HepG2 (cell line): Measurements from ENCODE around the gene ADGRG1. TPM values are rescaled to one million over a fixed set of nuclear protein-coding genes. Genes with fewer than 3 reads are reported as not detected.

Experiments
- ATAC-seq: fragments of 200-7000 bp; cut with Tn5 transposase; 3 replicates; pipeline ENCODE4 v1.9.1; 2020; ENCODE audit warnings: mild to moderate bottlenecking, moderate library complexity
- BruUV-seq: library from RNA; stranded (reverse); fragments of 400-500 nt; replicated peaks from 2 replicates; lab custom pipeline; 2021; lab: Mats Ljungman, UMichigan
- CTCF ChIA-PET: fragments of 300-600 bp; formaldehyde crosslinking; extraction: SDS; loops from one replicate; lab custom pipeline; 2021; ENCODE audit warnings: low total read pairs, inconsistent platforms, low intra/inter-chr PET ratio; lab: Yijun Ruan, JAX
- POLR2A ChIA-PET: fragments of 350-600 bp; sonication (Branson Sonifier 250); formaldehyde crosslinking; loops from one replicate; lab custom pipeline; 2020; ENCODE audit warnings: antibody characterized with exemption, inconsistent platforms; lab: Yijun Ruan, JAX
- DNase-seq: peaks from one replicate; pipeline ENCODE4 v3.0.0-alpha.2; 2015; ENCODE audit warnings: low spot score
- FAIRE-seq: peaks from 3 replicates; lab custom pipeline; 2011; peaks lifted over from hg19 to GRCh38; lab: Jason Lieb, UNC
- H2AFZ ChIP-seq: one replicate; pipeline ENCODE4 v1.6.1; 2011; ENCODE audit warnings: low read length, inconsistent platforms
- H3K27ac ChIP-seq: fragments of 300-600 bp; 3 replicates; pipeline ENCODE4 v1.8.0; 2011; ENCODE audit warnings: mixed run types, mild to moderate bottlenecking, mixed read lengths, low read length, inconsistent platforms; ENCODE audit not compliant: insufficient read depth; ENCODE audit errors: extremely low read length
- H3K27me3 ChIP-seq, 2 experiments: fragments of 200-600 bp in 1 of 2; 2 replicates in 1 of 2; 3 replicates in 1 of 2; pipeline versions ENCODE4 v1.6.0 to v1.8.0; 2011; ENCODE audit warnings: low read length in 2 of 2, mild to moderate bottlenecking in 2 of 2, moderate library complexity in 2 of 2, inconsistent platforms in 1 of 2; ENCODE audit not compliant: insufficient read depth in 2 of 2, control insufficient read depth in 1 of 2
- H3K36me3 ChIP-seq, 2 experiments: fragments of 200-600 bp in 1 of 2; replicated peaks in 1 of 2; 2 replicates in 1 of 2; 3 replicates in 1 of 2; pipeline versions ENCODE4 v1.5.1 to v1.8.0; 2011; ENCODE audit warnings: low read length in 2 of 2, inconsistent platforms in 1 of 2; ENCODE audit not compliant: insufficient read depth in 2 of 2, control insufficient read depth in 1 of 2
- H3K4me1 ChIP-seq: 2 replicates; pipeline ENCODE4 v1.5.1; 2012; ENCODE audit warnings: low read length, inconsistent platforms; ENCODE audit not compliant: insufficient read depth
- H3K4me2 ChIP-seq: 2 replicates; pipeline ENCODE4 v1.6.0; 2011; ENCODE audit warnings: low read depth, low read length, inconsistent platforms
- H3K4me3 ChIP-seq, 3 experiments: fragments of 200-600 bp in 1 of 3; sonication (generic), shearing (Covaris generic) in 1 of 3; replicated peaks in 1 of 3; 2 replicates each; pipeline ENCODE4 v1.5.1; 2011 to 2016; ENCODE audit warnings: low read length in 3 of 3, inconsistent platforms in 2 of 3, low read depth in 2 of 3, mild to moderate bottlenecking in 2 of 3, control low read depth in 1 of 3, mixed read lengths in 1 of 3; ENCODE audit not compliant: insufficient read depth in 1 of 3
- H3K79me2 ChIP-seq: one replicate; pipeline ENCODE4 v1.6.1; 2011; ENCODE audit warnings: low read length, inconsistent platforms; ENCODE audit not compliant: insufficient read depth
- H3K9ac ChIP-seq: 2 replicates; pipeline ENCODE4 v1.6.0; 2011; ENCODE audit warnings: mild to moderate bottlenecking, low read depth, low read length, inconsistent platforms; ENCODE audit not compliant: insufficient read depth
- H3K9me3 ChIP-seq: 2 replicates; pipeline ENCODE4 v1.5.1; 2012; ENCODE audit warnings: mild to moderate bottlenecking, low read length
- H4K20me1 ChIP-seq: 2 replicates; pipeline ENCODE4 v1.6.0; 2011; ENCODE audit warnings: inconsistent platforms, mild to moderate bottlenecking, low read length, moderate library complexity; ENCODE audit not compliant: insufficient read depth
- NCOA5 ChIP-seq: sonication (generic); formaldehyde crosslinking; IDR thresholded peaks from 2 replicates; pipeline ENCODE4 v1.4.0; 2020; ENCODE audit warnings: missing genetic modification reagents
- SIN3B ChIP-seq: fragments of 150-350 bp; IDR thresholded peaks from 2 replicates; pipeline ENCODE4 v1.6.1; 2014; ENCODE audit warnings: low read length
- SOX13 ChIP-seq, 3 experiments: fragments of 450-650 bp in 1 of 3; sonication (generic) in 1 of 3; formaldehyde crosslinking in 1 of 3; IDR thresholded peaks in 2 of 3; conservative IDR thresholded peaks in 1 of 3; 2 replicates each; pipeline versions ENCODE4 v1.5.0 to v1.6.1; 2016 to 2020; ENCODE audit warnings: antibody characterized with exemption in 1 of 3, mild to moderate bottlenecking in 1 of 3, missing compliant biosample characterization in 1 of 3, missing genetic modification reagents in 1 of 3, moderate library complexity in 1 of 3
- SRY ChIP-seq: sonication (generic); formaldehyde crosslinking; IDR thresholded peaks from 2 replicates; pipeline ENCODE4 v1.8.0; 2022; ENCODE audit warnings: mild to moderate bottlenecking, missing genetic modification reagents
- TEAD3 ChIP-seq: optimal IDR thresholded peaks from 2 replicates; pipeline ENCODE3; 2016; ENCODE audit warnings: borderline replicate concordance
- WGBS: methylation state at CpG from one replicate; pipeline ENCODE4 v1.1.6; 2017; ENCODE audit warnings: low lambda C conversion rate; 5-methylcytosine and 5-hydroxymethylcytosine counted together
- in situ Hi-C: cut with HindIII; loops from 2 replicates; pipeline ENCODE4 v1.10.0; 2017; ENCODE audit warnings: low pct_unique_long_range_greater_than_20kb; ENCODE audit not compliant: extremely low pct_ligation_motif_present
- intact Hi-C: fragments of 100-400 bp; cut with micrococcal nuclease; formaldehyde crosslinking; loops from one replicate; pipeline ENCODE4 v1.10.0; 2022; ENCODE audit not compliant: unreplicated experiment
- polyA plus RNA-seq, 8 experiments: library from polyadenylated mRNA; depleted of rRNA in 3 of 8; stranded (reverse) in 7 of 8; unstranded in 1 of 8; fragments of >200 nt; fragmentation: Illumina TruSeq in 4 of 8; extraction: Trizol in 4 of 8; gene quantifications; 2 replicates each; pipeline versions ENCODE4 v1.2.1 to v1.2.3, GENCODE V29; 2011 to 2016; ENCODE audit warnings: low read depth in 4 of 8, missing spikeins in 1 of 8, mixed read lengths in 1 of 8; ENCODE audit not compliant: insufficient read depth in 1 of 8
- total RNA-seq, 5 experiments: library from RNA; depleted of rRNA; stranded (reverse); fragments of >200 nt; fragmentation: Illumina TruSeq; extraction: Trizol; gene quantifications; 2 replicates each; pipeline ENCODE4 v1.2.3, GENCODE V29; 2016; ENCODE audit warnings: low read depth in 1 of 5
- TF ChIP-seq, protein P1 (sequence below): sonication (generic); formaldehyde crosslinking; IDR thresholded peaks from 2 replicates; pipeline ENCODE4 v1.8.0; 2022; ENCODE audit warnings: mild to moderate bottlenecking, missing genetic modification reagents
- TF ChIP-seq, protein P2 (sequence below): sonication (generic); formaldehyde crosslinking; IDR thresholded peaks from 2 replicates; pipeline ENCODE4 v1.8.0; 2022; ENCODE audit warnings: missing genetic modification reagents, mild to moderate bottlenecking, moderate library complexity, borderline replicate concordance

Gene ADGRG1
- total and polyA plus RNA-seq, 2 of the 13 experiments (the other 11 are each of a cell fraction or from before 2014, with no cell fraction given): 2.7 to 5.9 TPM

DNA sequence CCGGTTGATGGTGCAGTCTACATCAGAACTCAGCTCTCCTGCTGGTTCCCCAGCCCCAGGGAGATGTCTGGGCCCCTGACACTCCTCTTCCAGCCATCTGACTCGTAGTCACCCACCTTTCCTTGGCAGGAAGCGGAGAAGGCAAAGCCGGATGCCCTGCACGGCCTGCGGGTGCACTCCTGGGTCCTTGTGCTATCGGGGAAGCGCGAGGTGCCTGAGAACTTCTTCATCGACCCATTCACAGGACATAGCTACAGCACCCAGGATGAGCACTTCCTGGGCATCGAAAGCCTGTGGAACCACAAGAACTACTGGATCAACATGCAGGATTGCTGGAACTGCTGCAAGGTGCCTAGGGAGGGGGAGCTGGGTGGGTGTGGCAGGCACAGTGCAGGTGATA lies 78.9 kb downstream of the ADGRG1 start (continued):
- TF ChIP-seq, protein P1, sequence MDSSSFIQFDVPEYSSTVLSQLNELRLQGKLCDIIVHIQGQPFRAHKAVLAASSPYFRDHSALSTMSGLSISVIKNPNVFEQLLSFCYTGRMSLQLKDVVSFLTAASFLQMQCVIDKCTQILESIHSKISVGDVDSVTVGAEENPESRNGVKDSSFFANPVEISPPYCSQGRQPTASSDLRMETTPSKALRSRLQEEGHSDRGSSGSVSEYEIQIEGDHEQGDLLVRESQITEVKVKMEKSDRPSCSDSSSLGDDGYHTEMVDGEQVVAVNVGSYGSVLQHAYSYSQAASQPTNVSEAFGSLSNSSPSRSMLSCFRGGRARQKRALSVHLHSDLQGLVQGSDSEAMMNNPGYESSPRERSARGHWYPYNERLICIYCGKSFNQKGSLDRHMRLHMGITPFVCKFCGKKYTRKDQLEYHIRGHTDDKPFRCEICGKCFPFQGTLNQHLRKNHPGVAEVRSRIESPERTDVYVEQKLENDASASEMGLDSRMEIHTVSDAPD (CRISPR knock-in tag): no peak
- TF ChIP-seq SRY (CRISPR knock-in tag) (no peak), SOX13 (IDR thresholded peaks at IDR 0.05) (no peak), SOX13 (CRISPR knock-in tag; conservative IDR thresholded peaks at IDR 0.05 in 1 of 2, IDR thresholded peaks at IDR 0.05 in 1 of 2) (no peak), NCOA5 (CRISPR knock-in tag) (no peak)

DNA sequence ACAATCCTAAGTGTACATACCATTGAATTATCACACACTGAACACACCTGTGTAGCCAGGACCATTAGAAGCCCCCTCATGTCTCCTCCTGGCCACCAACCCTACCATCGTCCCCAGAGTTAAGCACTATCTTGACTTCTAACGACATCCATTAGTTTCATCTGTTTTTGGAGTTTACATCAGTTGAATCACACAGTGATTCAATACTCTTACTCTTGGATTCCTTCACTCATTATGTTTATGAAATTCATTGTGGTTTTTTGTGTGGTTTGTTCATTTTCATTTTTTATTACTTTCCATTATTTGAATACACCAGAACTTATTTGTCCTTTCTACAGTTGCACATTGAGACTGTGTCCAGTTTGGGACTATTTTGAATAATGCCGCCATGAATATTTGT lies 79.7 kb downstream of the ADGRG1 start:
- H3K9ac ChIP-seq: no peak overlapping the region
- no peaks in the 10 kb centered on the region for H3K79me2 ChIP-seq
- POLR2A ChIA-PET: no interaction called here
- ATAC-seq: no peak
- H4K20me1 ChIP-seq: no peaks in the 10 kb centered on the region
- H3K27me3 ChIP-seq: no peaks in the 10 kb centered on the region
- peaks cover 57% of the 10 kb centered on the region for H3K4me1 ChIP-seq
- no peaks in the 10 kb centered on the region for H3K9me3 ChIP-seq
- TF ChIP-seq, protein P2, sequence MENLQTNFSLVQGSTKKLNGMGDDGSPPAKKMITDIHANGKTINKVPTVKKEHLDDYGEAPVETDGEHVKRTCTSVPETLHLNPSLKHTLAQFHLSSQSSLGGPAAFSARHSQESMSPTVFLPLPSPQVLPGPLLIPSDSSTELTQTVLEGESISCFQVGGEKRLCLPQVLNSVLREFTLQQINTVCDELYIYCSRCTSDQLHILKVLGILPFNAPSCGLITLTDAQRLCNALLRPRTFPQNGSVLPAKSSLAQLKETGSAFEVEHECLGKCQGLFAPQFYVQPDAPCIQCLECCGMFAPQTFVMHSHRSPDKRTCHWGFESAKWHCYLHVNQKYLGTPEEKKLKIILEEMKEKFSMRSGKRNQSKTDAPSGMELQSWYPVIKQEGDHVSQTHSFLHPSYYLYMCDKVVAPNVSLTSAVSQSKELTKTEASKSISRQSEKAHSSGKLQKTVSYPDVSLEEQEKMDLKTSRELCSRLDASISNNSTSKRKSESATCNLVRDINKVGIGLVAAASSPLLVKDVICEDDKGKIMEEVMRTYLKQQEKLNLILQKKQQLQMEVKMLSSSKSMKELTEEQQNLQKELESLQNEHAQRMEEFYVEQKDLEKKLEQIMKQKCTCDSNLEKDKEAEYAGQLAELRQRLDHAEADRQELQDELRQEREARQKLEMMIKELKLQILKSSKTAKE (CRISPR knock-in tag): no peak
- TF ChIP-seq TEAD3 (CRISPR knock-in tag): no peak
- no peak for TF ChIP-seq SIN3B
- TF ChIP-seq, all 625 proteins: peak for 0
- in situ Hi-C loops (no loop called here), intact Hi-C loops (no loop called here)
- H3K4me3 ChIP-seq: no peak overlapping the region
- no peaks in the 10 kb centered on the region for H3K36me3 ChIP-seq
- 96% methylated on average over 3 of the region's 3 CpGs for WGBS
- no peak overlapping the region for H2AFZ ChIP-seq
- BruUV-seq: no TSS peak
- DNase-seq: no peak
- no peak overlapping the region for H3K27ac ChIP-seq
- no peak for FAIRE-seq
- H3K4me2 ChIP-seq: no peak overlapping the region
- CTCF ChIA-PET: interaction anchor here (1.9 kb wide), 1 partner anchor 59 kb away, joined by 5 read pairs; no protein-coding TSS in a partner anchor
